ENCODE measurements around the gene CPA2. TPM values are rescaled to one million over a fixed set of nuclear protein-coding genes. Genes with fewer than 3 reads are reported as not detected.

Gene CPA2
- total and polyA plus RNA-seq, 7 donors = 0.92 to 3.0 (median 1.6) TPM; not detected in 4

GRCh38 chr7:130322615-130323014, 56.0 kb downstream of the CPA2 start:
- no peaks in the 10 kb centered on the region for H3K9me3 ChIP-seq
- H3K27ac ChIP-seq = no peak overlapping the region
- no peaks in the 10 kb centered on the region for H3K27me3 ChIP-seq
- no peak overlapping the region for H3K4me3 ChIP-seq
- no peak for TF ChIP-seq POLR2AphosphoS5 (IDR thresholded peaks at IDR 0.05)
- no peak for TF ChIP-seq POLR2A (IDR thresholded peaks at IDR 0.05)
- no peak for TF ChIP-seq EP300 (IDR thresholded peaks at IDR 0.05)
- TF ChIP-seq CTCF (IDR thresholded peaks at IDR 0.05) = no peak
- intact Hi-C loops (cut with DNase I) = no loop called here
- no peak for DNase-seq
- WGBS, 2 donors = 91 to 94% methylated on average over 7 of the region's 7 CpGs
- H3K4me1 ChIP-seq = peaks cover 0 to 4% (median 0%) of the 10 kb centered on the region in 4 donors
- no peaks in the 10 kb centered on the region for H3K36me3 ChIP-seq

GRCh38 chr7:130324306-130324943, 57.8 kb downstream of the CPA2 start:
- Histone ChIP-seq H3K4me1 (peaks cover 0 to 4% (median 0%) of the 10 kb centered on the region in 4 donors), H3K27ac (no peak overlapping the region), H3K27me3 (no peaks in the 10 kb centered on the region), H3K36me3 (no peaks in the 10 kb centered on the region), H3K9me3 (no peaks in the 10 kb centered on the region), H3K4me3 (no peak overlapping the region)
- TF ChIP-seq CTCF (IDR thresholded peaks at IDR 0.05) (no peak), POLR2AphosphoS5 (IDR thresholded peaks at IDR 0.05) (no peak), EP300 (IDR thresholded peaks at IDR 0.05) (no peak), POLR2A (IDR thresholded peaks at IDR 0.05) (no peak)
- intact Hi-C loops (cut with DNase I) = no loop called here
- WGBS, 2 donors = 93 to 97% methylated on average over 10 of the region's 10 CpGs
- DNase-seq = no peak

GRCh38 chr7:130329681-130330080, 63.0 kb downstream of the CPA2 start:
- 29 to 63% methylated on average over 3 of the region's 3 CpGs for WGBS, 2 donors
- intact Hi-C loops (cut with DNase I) = no loop called here
- no peak overlapping the region for H3K4me3 ChIP-seq
- no peak for TF ChIP-seq POLR2A (IDR thresholded peaks at IDR 0.05)
- no peak for TF ChIP-seq POLR2AphosphoS5 (IDR thresholded peaks at IDR 0.05)
- TF ChIP-seq CTCF (IDR thresholded peaks at IDR 0.05) = no peak
- TF ChIP-seq EP300 (IDR thresholded peaks at IDR 0.05) = no peak
- no peak for DNase-seq
- H3K4me1 ChIP-seq = peaks cover 0 to 9% (median 3%) of the 10 kb centered on the region in 4 donors
- no peaks in the 10 kb centered on the region for H3K9me3 ChIP-seq
- no peak overlapping the region for H3K27ac ChIP-seq
- H3K27me3 ChIP-seq = no peaks in the 10 kb centered on the region
- no peaks in the 10 kb centered on the region for H3K36me3 ChIP-seq

GRCh38 chr7:130332259-130333053, 65.8 kb downstream of the CPA2 start:
- intact Hi-C loops (cut with DNase I) = no loop called here
- H3K4me3 ChIP-seq = no peak overlapping the region
- no peak for TF ChIP-seq CTCF (IDR thresholded peaks at IDR 0.05)
- no peak for TF ChIP-seq POLR2A (IDR thresholded peaks at IDR 0.05)
- TF ChIP-seq POLR2AphosphoS5 (IDR thresholded peaks at IDR 0.05) = no peak
- TF ChIP-seq EP300 (IDR thresholded peaks at IDR 0.05) = no peak
- H3K27ac ChIP-seq = no peak overlapping the region
- 94 to 97% methylated on average over 4 of the region's 4 CpGs for WGBS, 2 donors
- no peaks in the 10 kb centered on the region for H3K36me3 ChIP-seq
- H3K9me3 ChIP-seq = no peaks in the 10 kb centered on the region
- H3K27me3 ChIP-seq = no peaks in the 10 kb centered on the region
- no peak for DNase-seq
- peaks cover 0 to 11% (median 3%) of the 10 kb centered on the region in 4 donors for H3K4me1 ChIP-seq

Measured in sigmoid colon (tissue), 7 donors.